ENCODE measurements around the gene RAPGEF4.

DNA sequence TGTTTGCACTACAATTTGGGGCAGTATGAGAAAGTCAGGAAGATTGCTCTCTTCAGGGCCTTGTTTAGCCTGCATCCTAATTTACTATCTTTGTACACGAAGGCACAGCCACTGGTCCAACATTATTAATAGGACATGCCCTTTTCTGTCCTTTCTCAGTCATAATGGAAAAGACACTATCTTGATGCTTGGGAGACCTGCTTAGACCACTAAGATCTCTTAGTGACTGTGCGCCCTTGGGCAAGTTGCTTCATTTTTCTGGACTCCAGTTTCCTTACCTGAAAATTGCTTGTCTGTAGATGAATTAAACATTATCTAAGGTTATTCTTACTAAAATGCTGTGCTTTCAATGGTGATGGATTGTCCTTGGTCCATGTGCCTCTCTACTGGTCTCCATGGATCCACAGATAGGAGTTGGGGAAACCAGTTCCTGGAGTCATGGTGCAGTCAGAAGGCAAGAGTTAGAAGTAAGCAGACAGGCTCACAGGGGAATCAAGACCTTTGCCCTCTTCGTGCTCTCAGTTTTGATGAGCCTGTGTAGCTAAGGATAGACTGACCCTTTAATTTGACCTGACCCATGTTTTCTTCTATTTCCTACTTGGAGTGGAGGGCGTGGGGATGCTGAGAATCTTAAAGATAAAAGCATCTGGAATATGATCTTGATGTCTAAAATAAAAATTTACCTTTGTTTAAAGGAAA lies 114.0 kb downstream of the RAPGEF4 start:
- TF ChIP-seq, protein P1, sequence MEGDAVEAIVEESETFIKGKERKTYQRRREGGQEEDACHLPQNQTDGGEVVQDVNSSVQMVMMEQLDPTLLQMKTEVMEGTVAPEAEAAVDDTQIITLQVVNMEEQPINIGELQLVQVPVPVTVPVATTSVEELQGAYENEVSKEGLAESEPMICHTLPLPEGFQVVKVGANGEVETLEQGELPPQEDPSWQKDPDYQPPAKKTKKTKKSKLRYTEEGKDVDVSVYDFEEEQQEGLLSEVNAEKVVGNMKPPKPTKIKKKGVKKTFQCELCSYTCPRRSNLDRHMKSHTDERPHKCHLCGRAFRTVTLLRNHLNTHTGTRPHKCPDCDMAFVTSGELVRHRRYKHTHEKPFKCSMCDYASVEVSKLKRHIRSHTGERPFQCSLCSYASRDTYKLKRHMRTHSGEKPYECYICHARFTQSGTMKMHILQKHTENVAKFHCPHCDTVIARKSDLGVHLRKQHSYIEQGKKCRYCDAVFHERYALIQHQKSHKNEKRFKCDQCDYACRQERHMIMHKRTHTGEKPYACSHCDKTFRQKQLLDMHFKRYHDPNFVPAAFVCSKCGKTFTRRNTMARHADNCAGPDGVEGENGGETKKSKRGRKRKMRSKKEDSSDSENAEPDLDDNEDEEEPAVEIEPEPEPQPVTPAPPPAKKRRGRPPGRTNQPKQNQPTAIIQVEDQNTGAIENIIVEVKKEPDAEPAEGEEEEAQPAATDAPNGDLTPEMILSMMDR (IDR thresholded peaks at IDR 0.05; ENCODE audit: low read depth, low read length) = no peak
- TF ChIP-seq EZH2phosphoT487 (IDR thresholded peaks at IDR 0.05; ENCODE audit: low read depth) = no peak
